ENCODE data around the gene KCNAB1. TPM values are rescaled to one million over a fixed set of nuclear protein-coding genes. Genes with fewer than 3 reads are reported as not detected.

The KCNAB1 gene
- total and polyA plus RNA-seq, 2 donors (not counting 3 experiments of a cell fraction or from before 2014, with no cell fraction given) = 0.21 TPM; not detected in 1

DNA sequence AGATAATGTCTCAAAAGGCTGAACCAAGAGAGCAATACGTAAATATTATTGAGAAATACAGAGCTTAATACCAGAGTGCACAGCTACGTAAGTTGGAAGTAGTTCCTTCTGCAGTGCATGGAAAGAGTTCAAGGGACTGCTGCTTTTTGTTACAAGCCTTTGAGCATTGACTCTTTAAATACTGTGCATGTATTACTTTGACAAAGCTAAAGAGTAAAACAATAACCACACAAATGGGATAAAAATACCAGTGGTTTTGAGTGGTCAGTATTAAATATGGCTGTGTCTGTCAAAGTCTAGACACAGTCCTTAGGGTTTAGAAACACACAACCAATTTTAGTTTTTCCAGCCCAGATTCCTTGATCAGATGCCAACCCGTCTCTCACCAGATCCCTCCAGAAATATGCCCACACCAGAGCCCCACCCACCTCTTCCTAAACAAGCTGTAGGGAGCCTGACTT is 372.5 kb downstream of the KCNAB1 start:
- no peaks in the 10 kb centered on the region for H3K9me3 ChIP-seq (replicated peaks; ENCODE audit: control insufficient read depth, insufficient read depth, low read length)
- no peaks in the 10 kb centered on the region for H4K20me1 ChIP-seq (replicated peaks; ENCODE audit: control insufficient read depth, extremely low read depth, insufficient read depth, low read length)
- H3K27me3 ChIP-seq (ENCODE audit: control insufficient read depth in 2 of 2, insufficient read depth in 2 of 2, low read length in 2 of 2) = no peaks in the 10 kb centered on the region
- H3K9me1 ChIP-seq (replicated peaks; ENCODE audit: control insufficient read depth, extremely low read depth, insufficient read depth, low read length) = no peaks in the 10 kb centered on the region
- no peaks in the 10 kb centered on the region for H3K79me2 ChIP-seq (ENCODE audit: control insufficient read depth, insufficient read depth, low read length)
- H3K4me1 ChIP-seq (ENCODE audit: control insufficient read depth, extremely low read depth, insufficient read depth, low read length) = peaks cover 39% of the 10 kb centered on the region
- H2AFZ ChIP-seq (ENCODE audit: low read depth, low read length) = no peak overlapping the region
- intact Hi-C loops (cut with micrococcal nuclease) (no loop called here), dilution Hi-C loops (cut with MboI; ENCODE audit: extremely low pct_ligation_motif_present, low sequenced_read_pairs) (no loop called here)
- no peaks in the 10 kb centered on the region for H3K36me3 ChIP-seq (ENCODE audit: control insufficient read depth in 2 of 2, extremely low read depth in 1 of 2, insufficient read depth in 2 of 2, low read length in 2 of 2)
- no peak overlapping the region for H3K27ac ChIP-seq (ENCODE audit: insufficient read depth, low read depth, low read length)
- ChIA-PET POLR2A (no interaction called here), CTCF (interaction anchor here (0.6 to 4.2 kb wide), 7 partner anchors 9 to 318 kb away, joined by 3 to 19 read pairs (median 3); no protein-coding TSS in a partner anchor)
- H3K4me3 ChIP-seq (replicated peaks in 1 of 3; ENCODE audit: insufficient read depth in 1 of 3, low read depth in 1 of 3, low read length in 3 of 3) = no peak overlapping the region
- FAIRE-seq = no peak
- no peak for DNase-seq (ENCODE audit: low read depth, low spot score)
- no TSS peak for BruUV-seq (replicated peaks)
- no peak overlapping the region for H3K4me2 ChIP-seq (ENCODE audit: insufficient read depth, low read length)
- TF ChIP-seq, protein P1, sequence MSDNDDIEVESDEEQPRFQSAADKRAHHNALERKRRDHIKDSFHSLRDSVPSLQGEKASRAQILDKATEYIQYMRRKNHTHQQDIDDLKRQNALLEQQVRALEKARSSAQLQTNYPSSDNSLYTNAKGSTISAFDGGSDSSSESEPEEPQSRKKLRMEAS (IDR thresholded peaks at IDR 0.05; ENCODE audit: insufficient read depth, insufficient read length) = no peak
- TF ChIP-seq MYC (IDR thresholded peaks at IDR 0.05; ENCODE audit: low read depth, low read length) (no peak), FOS (IDR thresholded peaks at IDR 0.05; ENCODE audit: borderline replicate concordance, insufficient read depth, low read length) (no peak), POLR2AphosphoS5 (IDR thresholded peaks at IDR 0.05; ENCODE audit: insufficient read depth, low read depth, low read length) (no peak), GATA2 (IDR thresholded peaks at IDR 0.05; ENCODE audit: insufficient read depth, insufficient read length, low read depth, low read length) (no peak), EZH2 (IDR thresholded peaks at IDR 0.05; ENCODE audit: borderline replicate concordance, low read depth, low read length, severe bottlenecking) (no peak), POLR2A (IDR thresholded peaks at IDR 0.05; ENCODE audit: low read depth, low read length) (no peak)
- TF ChIP-seq, protein P2, sequence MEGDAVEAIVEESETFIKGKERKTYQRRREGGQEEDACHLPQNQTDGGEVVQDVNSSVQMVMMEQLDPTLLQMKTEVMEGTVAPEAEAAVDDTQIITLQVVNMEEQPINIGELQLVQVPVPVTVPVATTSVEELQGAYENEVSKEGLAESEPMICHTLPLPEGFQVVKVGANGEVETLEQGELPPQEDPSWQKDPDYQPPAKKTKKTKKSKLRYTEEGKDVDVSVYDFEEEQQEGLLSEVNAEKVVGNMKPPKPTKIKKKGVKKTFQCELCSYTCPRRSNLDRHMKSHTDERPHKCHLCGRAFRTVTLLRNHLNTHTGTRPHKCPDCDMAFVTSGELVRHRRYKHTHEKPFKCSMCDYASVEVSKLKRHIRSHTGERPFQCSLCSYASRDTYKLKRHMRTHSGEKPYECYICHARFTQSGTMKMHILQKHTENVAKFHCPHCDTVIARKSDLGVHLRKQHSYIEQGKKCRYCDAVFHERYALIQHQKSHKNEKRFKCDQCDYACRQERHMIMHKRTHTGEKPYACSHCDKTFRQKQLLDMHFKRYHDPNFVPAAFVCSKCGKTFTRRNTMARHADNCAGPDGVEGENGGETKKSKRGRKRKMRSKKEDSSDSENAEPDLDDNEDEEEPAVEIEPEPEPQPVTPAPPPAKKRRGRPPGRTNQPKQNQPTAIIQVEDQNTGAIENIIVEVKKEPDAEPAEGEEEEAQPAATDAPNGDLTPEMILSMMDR (IDR thresholded peaks at IDR 0.05; ENCODE audit: extremely low read depth in 1 of 2, insufficient read depth in 1 of 2, low read depth in 1 of 2, low read length in 2 of 2) = no peak
- no peak overlapping the region for H3K9ac ChIP-seq (replicated peaks; ENCODE audit: extremely low read depth, insufficient read depth, low read length)

Data from endothelial cell of umbilical vein (primary cell).